Adrenal gland (tissue), 12 donors: ENCODE measurements around the gene ASCL3. TPM values are rescaled to one million over a fixed set of nuclear protein-coding genes. Genes with fewer than 3 reads are reported as not detected.

Experiments used
- DNase-seq, 7 donors: peaks; one replicate each; pipeline ENCODE4 v3.0.0-alpha.2; 2019 to 2020
- H3K27ac ChIP-seq, 5 donors: fragments of 200-600 bp; sonication (generic) in 4 of 5; 1 replicate in 3 of 5; 2 replicates in 2 of 5; pipeline versions ENCODE4 v1.5.1 to v1.8.0; 2016 to 2020; ENCODE audit warnings: mild to moderate bottlenecking in 1 of 5
- H3K27me3 ChIP-seq: fragments of 200-600 bp; 2 replicates; pipeline ENCODE4 v1.8.0; 2021
- H3K36me3 ChIP-seq, 2 donors: fragments of 200-600 bp; replicated peaks in 1 of 2; 1 replicate in 1 of 2; 2 replicates in 1 of 2; pipeline versions ENCODE4 v1.5.1 to v1.8.0; 2018 to 2022
- H3K4me1 ChIP-seq, 2 donors: fragments of 200-600 bp; replicated peaks in 1 of 2; 1 replicate in 1 of 2; 2 replicates in 1 of 2; pipeline versions ENCODE4 v1.5.1 to v1.8.0; 2018 to 2021
- H3K4me3 ChIP-seq, 4 donors: fragments of 200-600 bp; sonication (generic) in 3 of 4; one replicate each; pipeline ENCODE4 v1.5.1; 2016 to 2018
- H3K9me3 ChIP-seq, 3 donors: fragments of 200-600 bp; sonication (generic) in 1 of 3; replicated peaks in 1 of 3; 1 replicate in 2 of 3; 2 replicates in 1 of 3; pipeline versions ENCODE4 v1.5.1 to v1.8.0; 2016 to 2021
- POLR2A ChIP-seq, 2 donors: fragments of 450-650 bp; IDR thresholded peaks; one replicate each; pipeline ENCODE4 v1.6.1; 2017; ENCODE audit warnings: antibody characterized with exemption in 2 of 2, mild to moderate bottlenecking in 2 of 2, moderate library complexity in 1 of 2
- WGBS, 4 donors: extraction: QIAGEN DNeasy Blood & Tissue Kit in 2 of 4; methylation state at CpG; one replicate each; pipeline versions ENCODE4 v1.1.5 to v1.1.7; 2013 to 2017; 5-methylcytosine and 5-hydroxymethylcytosine counted together
- intact Hi-C, 2 donors: fragments of 100-400 bp; cut with DNase I; formaldehyde crosslinking; loops; one replicate each; pipeline versions ENCODE4 v1.14.1 to v1.15.0; 2022 to 2023
- polyA plus RNA-seq, 3 donors: library from polyadenylated mRNA; stranded (reverse); fragments of 200-250 nt in 2 of 3; fragments of 350-450 nt in 1 of 3; fragmentation: Illumina TruSeq in 1 of 3; extraction: RNeasy Lipid Tissue Mini Kit (QIAGEN cat#74804) in 1 of 3; gene quantifications; one replicate each; pipeline ENCODE4 v1.2.3, GENCODE V29; 2013 to 2014
- total RNA-seq, 9 donors: library from RNA; depleted of rRNA in 4 of 9; stranded (reverse); fragments of >200 nt in 4 of 9; fragments of 120-200 nt in 1 of 9; fragmentation: NEBNext Ultra II Directional in 1 of 9; extraction: Animal tissue kit (Norgen Biotek cat#: 25700) in 1 of 9; gene quantifications; one replicate each; pipeline versions ENCODE4 v1.1.0 to v1.2.4, GENCODE V29; 2013 to 2023
- TF ChIP-seq, protein P1 (sequence below), 6 experiments: fragments of 450-650 bp in 4 of 6; fragments of 200-600 bp in 2 of 6; sonication (generic) in 1 of 6; IDR thresholded peaks; 1 replicate in 5 of 6; 2 replicates in 1 of 6; pipeline versions ENCODE4 v1.5.1 to v1.8.0; 2016 to 2021; ENCODE audit warnings: antibody characterized with exemption in 6 of 6, mild to moderate bottlenecking in 2 of 6, moderate library complexity in 1 of 6
- donor health status: healthy with polysubstance abuse.
- donor health status: Bipolar disorder and iron deficiency.
- donor health status: DM: yes; HTN: yes; CAD: no.
- donor health status: DM: no; HTN: no; CAD: no.
- donor health status: DM: no; HTN: no; CAD: no.
- donor health status: DM: yes; HTN: yes; CAD: no.

ASCL3 gene
- total and polyA plus RNA-seq, 12 donors: not detected

- Histone ChIP-seq H3K36me3 (no peaks in the 10 kb centered on the region), H3K4me3 (peak overlapping the region; percentile 26 to 89 (median 70)), H3K4me1 (peaks cover 27 to 42% of the 10 kb centered on the region in 2 donors), H3K27ac (peak overlapping the region; percentile 79 to 99 (median 95)), H3K27me3 (no peaks in the 10 kb centered on the region), H3K9me3 (no peaks in the 10 kb centered on the region)
- TF ChIP-seq, protein P1, sequence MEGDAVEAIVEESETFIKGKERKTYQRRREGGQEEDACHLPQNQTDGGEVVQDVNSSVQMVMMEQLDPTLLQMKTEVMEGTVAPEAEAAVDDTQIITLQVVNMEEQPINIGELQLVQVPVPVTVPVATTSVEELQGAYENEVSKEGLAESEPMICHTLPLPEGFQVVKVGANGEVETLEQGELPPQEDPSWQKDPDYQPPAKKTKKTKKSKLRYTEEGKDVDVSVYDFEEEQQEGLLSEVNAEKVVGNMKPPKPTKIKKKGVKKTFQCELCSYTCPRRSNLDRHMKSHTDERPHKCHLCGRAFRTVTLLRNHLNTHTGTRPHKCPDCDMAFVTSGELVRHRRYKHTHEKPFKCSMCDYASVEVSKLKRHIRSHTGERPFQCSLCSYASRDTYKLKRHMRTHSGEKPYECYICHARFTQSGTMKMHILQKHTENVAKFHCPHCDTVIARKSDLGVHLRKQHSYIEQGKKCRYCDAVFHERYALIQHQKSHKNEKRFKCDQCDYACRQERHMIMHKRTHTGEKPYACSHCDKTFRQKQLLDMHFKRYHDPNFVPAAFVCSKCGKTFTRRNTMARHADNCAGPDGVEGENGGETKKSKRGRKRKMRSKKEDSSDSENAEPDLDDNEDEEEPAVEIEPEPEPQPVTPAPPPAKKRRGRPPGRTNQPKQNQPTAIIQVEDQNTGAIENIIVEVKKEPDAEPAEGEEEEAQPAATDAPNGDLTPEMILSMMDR (IDR thresholded peaks at IDR 0.05): no peak
- no peak for TF ChIP-seq POLR2A (IDR thresholded peaks at IDR 0.05)
- intact Hi-C loops: loop anchor here in 1 of 2 donors (5.0 kb wide), 1 partner anchor 276 kb away; no protein-coding TSS in a partner anchor
- 2 to 5% (median 3%) methylated on average over 10 to 39 of the region's 39 CpGs for WGBS, 4 donors
- DNase-seq: peak; percentile 82 to 92 (median 87)
Measured at GRCh38 chr11:8963569-8964323, 20.9 kb upstream of the ASCL3 start.

DNA sequence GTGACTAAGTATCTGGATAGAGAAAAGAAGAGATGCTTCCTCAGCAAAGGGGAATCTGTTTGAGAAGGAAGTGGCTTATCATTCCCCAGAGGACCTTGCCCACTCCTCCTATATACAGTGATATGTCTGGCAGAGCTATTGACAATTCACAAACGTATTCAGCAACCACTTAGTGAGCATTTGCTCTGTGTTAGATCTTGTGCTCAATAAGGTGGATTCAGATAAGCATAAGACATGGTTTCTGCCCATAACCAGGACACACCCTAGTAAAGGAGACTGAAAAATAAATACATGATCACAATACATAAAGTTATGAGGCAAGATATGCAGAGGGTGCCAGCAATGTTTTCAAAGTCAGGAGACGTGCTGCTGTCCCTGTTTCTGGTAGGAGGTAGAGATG lies 20.0 kb upstream of the ASCL3 start:
- intact Hi-C loops: loop anchor here in 1 of 2 donors (5.0 kb wide), 1 partner anchor 276 kb away; no protein-coding TSS in a partner anchor
- no peak for DNase-seq
- WGBS, 4 donors: 22 to 26% (median 24%) methylated on average over 2 of the region's 2 CpGs
- H3K4me3 ChIP-seq: peak overlapping the region in 1 of 4 donors; percentile 75
- peaks cover 27 to 42% of the 10 kb centered on the region in 2 donors for H3K4me1 ChIP-seq
- TF ChIP-seq, protein P1 (IDR thresholded peaks at IDR 0.05): no peak
- TF ChIP-seq POLR2A (IDR thresholded peaks at IDR 0.05): no peak
- H3K36me3 ChIP-seq: no peaks in the 10 kb centered on the region
- no peaks in the 10 kb centered on the region for H3K9me3 ChIP-seq
- peak overlapping the region in 3 of 5 donors; percentile 12 to 95 (median 33) for H3K27ac ChIP-seq
- no peaks in the 10 kb centered on the region for H3K27me3 ChIP-seq

- intact Hi-C loops: loop anchor here in 1 of 2 donors (5.0 kb wide), 1 partner anchor 274 kb away; no protein-coding TSS in a partner anchor
- H3K4me1 ChIP-seq: peaks cover 27 to 46% of the 10 kb centered on the region in 2 donors
- no peaks in the 10 kb centered on the region for H3K9me3 ChIP-seq
- H3K36me3 ChIP-seq: no peaks in the 10 kb centered on the region
- 45 to 63% (median 52%) methylated on average over 2 of the region's 2 CpGs for WGBS, 4 donors
- H3K27me3 ChIP-seq: no peaks in the 10 kb centered on the region
- TF ChIP-seq POLR2A (IDR thresholded peaks at IDR 0.05): no peak
- TF ChIP-seq, protein P1 (IDR thresholded peaks at IDR 0.05): no peak
- no peak for DNase-seq
- no peak overlapping the region for H3K27ac ChIP-seq
- no peak overlapping the region for H3K4me3 ChIP-seq
Measured at GRCh38 chr11:8961401-8961800, 18.6 kb upstream of the ASCL3 start.

- 6 to 36% (median 20%) methylated on average over 2 of the region's 2 CpGs for WGBS, 4 donors
- no peak for TF ChIP-seq POLR2A (IDR thresholded peaks at IDR 0.05)
- TF ChIP-seq, protein P1 (IDR thresholded peaks at IDR 0.05): peak in 5 of 6 experiments; percentile 14 to 58 (median 55)
- Histone ChIP-seq H3K4me3 (no peak overlapping the region), H3K9me3 (no peaks in the 10 kb centered on the region), H3K4me1 (peaks cover 19 to 37% of the 10 kb centered on the region in 2 donors), H3K27me3 (no peaks in the 10 kb centered on the region), H3K27ac (peak overlapping the region; percentile 16 to 72 (median 45)), H3K36me3 (peaks cover 0 to 14% of the 10 kb centered on the region in 2 donors)
- peak in 4 of 7 donors; percentile 25 to 49 (median 29) for DNase-seq
- intact Hi-C loops: loop anchor here in 1 of 2 donors (5.0 kb wide), 2 partner anchors 42 to 272 kb away; no protein-coding TSS in a partner anchor
Measured at GRCh38 chr11:8959546-8960166, 16.8 kb upstream of the ASCL3 start.
